Fibroblast of skin of right quadriceps (primary cell): ENCODE data around the gene SPRY4.
A peak's percentile ranks its signal among the peaks of the same experiment; 100 is the strongest.
"Not testable (repeated sequence)": the region's sequence is repeated elsewhere in the genome, so short reads cannot be mapped to it uniquely, and the experiment has no call there.

Experiments
- DNase-seq: peaks from one replicate; pipeline ENCODE4 v3.0.0-alpha.2; 2013

SPRY4 gene

GRCh38 chr5:142290577-142291299 is 34.1 kb downstream of the SPRY4 start:
- peak; percentile 41 for DNase-seq

- DNase-seq = no peak
Observed at GRCh38 chr5:142289708-142290576, 34.9 kb downstream of the SPRY4 start.

DNA sequence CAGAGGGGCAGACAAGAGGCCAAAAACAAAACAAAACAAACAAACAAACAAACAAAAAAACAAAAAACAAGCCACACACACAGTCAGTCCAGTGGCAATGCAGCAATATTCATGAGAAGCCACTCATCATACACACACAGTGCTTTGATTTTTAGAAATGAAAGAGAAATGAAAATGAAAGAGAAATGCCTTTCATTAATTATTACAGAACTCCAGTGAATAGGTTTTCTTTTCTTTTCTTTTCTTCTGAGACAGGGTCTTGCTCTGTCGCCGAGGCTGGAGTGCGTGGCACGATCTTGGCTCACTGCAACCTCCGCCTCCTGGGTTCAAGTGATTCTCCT is 36.9 kb downstream of the SPRY4 start:
- no peak for DNase-seq

GRCh38 chr5:142287096-142287972 is 37.5 kb downstream of the SPRY4 start:
- no peak for DNase-seq

- no peak for DNase-seq
Observed at GRCh38 chr5:142286111-142286510, 38.7 kb downstream of the SPRY4 start.

GRCh38 chr5:142283304-142283703 is 41.5 kb downstream of the SPRY4 start:
- no peak for DNase-seq

- DNase-seq = no peak
Observed at GRCh38 chr5:142281966-142282365, 42.9 kb downstream of the SPRY4 start.

- no peak for DNase-seq
Observed at GRCh38 chr5:142281008-142281367, 43.8 kb downstream of the SPRY4 start.

GRCh38 chr5:142280066-142281007 is 44.5 kb downstream of the SPRY4 start:
- DNase-seq = peak; percentile 22

DNA sequence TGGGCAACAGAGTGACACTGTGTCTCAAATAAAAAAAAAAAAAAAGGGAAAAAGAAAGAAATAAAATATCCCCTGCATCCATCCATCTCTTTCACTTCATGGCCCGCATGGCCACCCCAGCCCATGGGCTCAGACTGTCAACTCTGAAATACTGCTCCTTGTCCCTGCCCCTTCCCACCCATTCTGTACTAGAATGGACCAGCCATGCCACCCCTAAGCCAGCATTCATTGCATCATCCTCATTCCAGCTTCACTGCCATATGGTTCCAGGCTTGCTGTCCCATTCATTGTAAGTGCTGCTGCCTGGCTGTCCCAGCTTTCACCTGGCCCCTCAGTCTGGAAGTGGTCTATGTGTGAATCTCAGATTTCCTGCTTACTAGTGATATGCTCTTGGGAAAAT is 46.2 kb downstream of the SPRY4 start:
- no peak for DNase-seq

- DNase-seq = no peak
Observed at GRCh38 chr5:142277796-142278195, 47.0 kb downstream of the SPRY4 start.

- no peak for DNase-seq
Observed at GRCh38 chr5:142276517-142276916, 48.3 kb downstream of the SPRY4 start.

DNA sequence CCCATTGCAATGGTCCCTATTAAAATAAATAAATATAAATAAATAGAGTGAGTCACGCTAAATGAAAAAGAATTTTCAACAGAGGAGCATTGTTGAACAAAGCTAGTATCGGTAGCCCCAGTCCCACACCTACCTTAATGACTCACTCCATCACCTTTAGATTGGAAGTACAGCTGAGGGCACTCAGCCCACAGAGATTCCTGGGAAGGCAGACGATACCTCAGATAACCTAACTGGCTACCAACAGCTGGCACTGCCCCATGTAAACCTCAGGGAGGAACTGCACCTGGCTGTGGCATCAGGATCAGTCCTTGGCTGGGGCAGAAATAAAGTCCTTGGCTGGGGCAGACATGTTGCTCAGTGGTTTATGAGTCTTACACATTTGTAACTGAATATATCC is 49.3 kb downstream of the SPRY4 start:
- DNase-seq = no peak

DNA sequence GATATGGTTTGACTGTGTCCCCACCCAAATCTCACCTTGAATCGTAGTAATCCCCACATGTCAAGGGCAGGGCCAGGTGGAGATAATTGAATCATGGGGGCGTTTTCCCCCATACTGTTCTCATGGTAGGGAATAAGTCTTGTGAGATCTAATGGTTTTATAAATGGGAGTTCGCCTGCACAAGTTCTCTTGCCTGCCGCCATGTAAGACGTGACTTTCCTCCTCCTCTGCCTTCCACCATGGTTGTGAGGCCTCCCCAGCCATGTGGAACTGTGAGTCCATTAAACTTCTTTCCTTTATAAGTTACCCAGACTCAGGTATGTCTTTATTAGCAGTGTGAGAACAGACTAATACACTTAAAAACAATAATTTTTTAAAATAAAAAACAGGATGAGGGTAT is 52.2 kb downstream of the SPRY4 start:
- not testable (repeated sequence) for DNase-seq

GRCh38 chr5:142264084-142264483 is 60.7 kb downstream of the SPRY4 start:
- not testable (repeated sequence) for DNase-seq

GRCh38 chr5:142263346-142263745 is 61.5 kb downstream of the SPRY4 start:
- no peak for DNase-seq

GRCh38 chr5:142262683-142263082 is 62.1 kb downstream of the SPRY4 start:
- DNase-seq = no peak
